Measurements from ENCODE around the gene STAG1. TPM values are rescaled to one million over a fixed set of nuclear protein-coding genes. Genes with fewer than 3 reads are reported as not detected.

The STAG1 gene
- total RNA-seq, 1 experiment from 2014 or later = 34.6 TPM

DNA sequence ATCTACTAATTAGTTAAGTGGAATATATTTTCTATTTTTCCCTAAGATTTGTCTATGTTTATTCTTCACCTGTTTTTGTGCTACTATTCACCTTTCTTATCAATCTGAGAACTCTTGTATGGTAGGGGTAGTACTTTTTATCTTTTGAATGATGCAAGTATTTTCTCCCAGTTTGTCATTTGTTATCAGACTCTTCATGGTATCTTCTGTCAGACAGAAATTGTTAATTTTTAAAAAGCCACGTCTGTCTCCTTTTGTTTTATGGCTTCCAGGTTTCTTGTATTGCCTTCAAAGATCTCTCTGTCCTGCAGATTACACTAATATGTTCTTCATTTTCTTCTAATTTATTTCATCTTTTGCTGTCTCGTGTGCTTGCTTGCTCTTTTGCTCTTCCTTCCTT is 317.7 kb downstream of the STAG1 start:
- Histone ChIP-seq H2BK15ac (ENCODE audit: low read depth, low read length) (no peak overlapping the region), H3K79me1 (ENCODE audit: insufficient read depth, low read depth, low read length, poor library complexity, severe bottlenecking) (no peaks in the 10 kb centered on the region), H3K27ac (ENCODE audit: insufficient read length, low read depth, low read length) (no peak overlapping the region), H3K23ac (ENCODE audit: insufficient read length, low read depth, low read length) (no peak overlapping the region), H3K14ac (ENCODE audit: insufficient read depth, low read length) (no peak overlapping the region), H3K4ac (ENCODE audit: low read depth, low read length) (no peak overlapping the region), H2AK5ac (ENCODE audit: insufficient read length, low read length) (no peak overlapping the region), H3K23me2 (ENCODE audit: insufficient read length, low read depth, low read length, poor library complexity, severe bottlenecking) (no peaks in the 10 kb centered on the region), H3K27me3 (ENCODE audit: insufficient read depth, low read length) (no peaks in the 10 kb centered on the region), H4K5ac (ENCODE audit: insufficient read length, low read depth, low read length) (no peak overlapping the region), H3K4me2 (ENCODE audit: insufficient read depth, insufficient read length, low read length) (no peak overlapping the region), H2BK120ac (ENCODE audit: low read depth, low read length, poor library complexity, severe bottlenecking) (no peak overlapping the region), H2BK12ac (ENCODE audit: insufficient read length, low read depth, low read length) (no peak overlapping the region), H3K56ac (ENCODE audit: insufficient read length, low read depth, low read length) (no peak overlapping the region), H3K9ac (ENCODE audit: extremely low read depth, insufficient read length, low read length) (no peak overlapping the region), H3K4me1 (ENCODE audit: insufficient read depth, low read length) (no peaks in the 10 kb centered on the region), H3T11ph (ENCODE audit: low read length) (no peak overlapping the region), H3K18ac (ENCODE audit: insufficient read length, low read depth, low read length) (no peak overlapping the region), H2BK5ac (ENCODE audit: insufficient read length, low read length) (no peak overlapping the region), H2AFZ (ENCODE audit: low read length) (no peak overlapping the region), H4K20me1 (ENCODE audit: control insufficient read depth, insufficient read depth, insufficient read length) (no peaks in the 10 kb centered on the region), H3K79me2 (ENCODE audit: insufficient read depth, low read length) (no peaks in the 10 kb centered on the region), H4K91ac (ENCODE audit: insufficient read length, low read depth, low read length) (no peak overlapping the region), H4K8ac (replicated peaks; ENCODE audit: insufficient read length, low read depth, low read length) (no peak overlapping the region), H3K9me3 (ENCODE audit: control insufficient read depth, low read depth, low read length) (no peaks in the 10 kb centered on the region), H2BK20ac (ENCODE audit: low read depth, low read length, poor library complexity, severe bottlenecking) (no peak overlapping the region)
- DNase-seq = no peak
- H3K9me3 Mint-ChIP-seq = no peaks in the 10 kb centered on the region
- H3K36me3 Mint-ChIP-seq (ENCODE audit: insufficient read depth in 1 of 3, low read depth in 3 of 3) = peaks cover 0 to 5% (median 4%) of the 10 kb centered on the region in 3 experiments; a peak in 3 of 7 replicates
- TF ChIP-seq, protein P1, sequence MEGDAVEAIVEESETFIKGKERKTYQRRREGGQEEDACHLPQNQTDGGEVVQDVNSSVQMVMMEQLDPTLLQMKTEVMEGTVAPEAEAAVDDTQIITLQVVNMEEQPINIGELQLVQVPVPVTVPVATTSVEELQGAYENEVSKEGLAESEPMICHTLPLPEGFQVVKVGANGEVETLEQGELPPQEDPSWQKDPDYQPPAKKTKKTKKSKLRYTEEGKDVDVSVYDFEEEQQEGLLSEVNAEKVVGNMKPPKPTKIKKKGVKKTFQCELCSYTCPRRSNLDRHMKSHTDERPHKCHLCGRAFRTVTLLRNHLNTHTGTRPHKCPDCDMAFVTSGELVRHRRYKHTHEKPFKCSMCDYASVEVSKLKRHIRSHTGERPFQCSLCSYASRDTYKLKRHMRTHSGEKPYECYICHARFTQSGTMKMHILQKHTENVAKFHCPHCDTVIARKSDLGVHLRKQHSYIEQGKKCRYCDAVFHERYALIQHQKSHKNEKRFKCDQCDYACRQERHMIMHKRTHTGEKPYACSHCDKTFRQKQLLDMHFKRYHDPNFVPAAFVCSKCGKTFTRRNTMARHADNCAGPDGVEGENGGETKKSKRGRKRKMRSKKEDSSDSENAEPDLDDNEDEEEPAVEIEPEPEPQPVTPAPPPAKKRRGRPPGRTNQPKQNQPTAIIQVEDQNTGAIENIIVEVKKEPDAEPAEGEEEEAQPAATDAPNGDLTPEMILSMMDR (conservative IDR thresholded peaks at IDR 0.05) = no peak
- H3K27me3 Mint-ChIP-seq (ENCODE audit: low read depth) = no peaks in the 10 kb centered on the region
- no peak overlapping the region; a peak in 1 of 7 replicates for H3K27ac Mint-ChIP-seq
- H3K4me3 Mint-ChIP-seq = no peak overlapping the region
- no peaks in the 10 kb centered on the region for H3K4me1 Mint-ChIP-seq
- no CpG with 5 or more reads among the region's 2 CpGs for WGBS (ENCODE audit: extremely low coverage, insufficient read length, low lambda C conversion rate)

Measured in H9 (cell line).